A549 (cell line): ENCODE results near the gene LRRC17.

ENCODE experiments used
- CBX2 ChIP-seq: fragments of 200-600 bp; sonication (generic); IDR thresholded peaks from 2 replicates; pipeline ENCODE4 v1.6.1; 2016; ENCODE audit warnings: low read depth, mild to moderate bottlenecking, borderline replicate concordance
- CHD4 ChIP-seq: fragments of 200-600 bp; sonication (generic); IDR thresholded peaks from 2 replicates; pipeline ENCODE4 v1.6.1; 2016; ENCODE audit warnings: antibody characterized with exemption, mild to moderate bottlenecking, borderline replicate concordance
- EHMT2 ChIP-seq: fragments of 200-600 bp; sonication (generic); IDR thresholded peaks from 2 replicates; pipeline ENCODE4 v1.6.1; 2016; ENCODE audit warnings: antibody characterized with exemption, low read depth, mild to moderate bottlenecking, moderate library complexity
- MAX ChIP-seq: IDR thresholded peaks from 2 replicates; pipeline ENCODE4 v1.6.1; 2012
- NPAS2 ChIP-seq: fragments of 250-450 bp; sonication (Bioruptor Pico); IDR thresholded peaks from 2 replicates; pipeline ENCODE4 v1.8.0; 2022; ENCODE audit warnings: mild to moderate bottlenecking, moderate library complexity, borderline replicate concordance
- NR3C1 ChIP-seq: fragments of >200 bp; sonication (Bioruptor Twin); formaldehyde crosslinking; IDR thresholded peaks from 3 replicates; pipeline ENCODE4 v1.6.1; 2017
- POLR2A ChIP-seq: IDR thresholded peaks from 2 replicates; pipeline ENCODE4 v1.6.1; 2012; ENCODE audit warnings: mild to moderate bottlenecking, low read length
- POLR2AphosphoS2 ChIP-seq: conservative IDR thresholded peaks from 2 replicates; pipeline ENCODE4 v1.6.1; 2012; ENCODE audit warnings: low read length, improper control_type of control experiment, inconsistent platforms
- RCOR1 ChIP-seq: fragments of 150-350 bp; IDR thresholded peaks from 2 replicates; pipeline ENCODE4 v1.6.1; 2014; ENCODE audit warnings: antibody characterized with exemption, low read length, low read depth
- SREBF2 ChIP-seq: fragments of 450-650 bp; IDR thresholded peaks from 2 replicates; pipeline ENCODE4 v1.6.1; 2014; ENCODE audit warnings: mild to moderate bottlenecking, moderate library complexity
- TF ChIP-seq, protein P1 (sequence below): fragments of >200 bp; sonication (Bioruptor Twin); formaldehyde crosslinking; IDR thresholded peaks from 3 replicates; pipeline ENCODE4 v1.5.1; 2016

DNA sequence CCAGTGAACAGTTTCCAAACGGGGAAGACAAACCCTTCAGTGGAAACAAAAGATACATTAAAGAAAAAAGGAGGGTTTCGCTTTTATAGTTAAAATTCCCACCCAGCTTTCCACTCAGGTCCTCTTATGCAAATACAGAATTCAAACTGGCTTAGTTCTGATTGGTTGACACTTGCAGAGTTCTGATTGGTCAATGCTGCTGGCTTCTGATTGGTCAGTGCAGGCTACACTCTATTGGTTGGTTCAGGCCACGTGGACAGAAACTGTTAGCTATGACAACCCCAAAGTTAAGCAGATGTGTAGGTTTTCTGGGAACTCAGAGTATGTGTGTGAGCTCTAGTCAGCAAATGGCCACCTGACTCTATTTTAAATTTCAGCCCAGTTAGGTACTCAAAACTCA lies 81.8 kb downstream of the LRRC17 start:
- TF ChIP-seq, protein P1, sequence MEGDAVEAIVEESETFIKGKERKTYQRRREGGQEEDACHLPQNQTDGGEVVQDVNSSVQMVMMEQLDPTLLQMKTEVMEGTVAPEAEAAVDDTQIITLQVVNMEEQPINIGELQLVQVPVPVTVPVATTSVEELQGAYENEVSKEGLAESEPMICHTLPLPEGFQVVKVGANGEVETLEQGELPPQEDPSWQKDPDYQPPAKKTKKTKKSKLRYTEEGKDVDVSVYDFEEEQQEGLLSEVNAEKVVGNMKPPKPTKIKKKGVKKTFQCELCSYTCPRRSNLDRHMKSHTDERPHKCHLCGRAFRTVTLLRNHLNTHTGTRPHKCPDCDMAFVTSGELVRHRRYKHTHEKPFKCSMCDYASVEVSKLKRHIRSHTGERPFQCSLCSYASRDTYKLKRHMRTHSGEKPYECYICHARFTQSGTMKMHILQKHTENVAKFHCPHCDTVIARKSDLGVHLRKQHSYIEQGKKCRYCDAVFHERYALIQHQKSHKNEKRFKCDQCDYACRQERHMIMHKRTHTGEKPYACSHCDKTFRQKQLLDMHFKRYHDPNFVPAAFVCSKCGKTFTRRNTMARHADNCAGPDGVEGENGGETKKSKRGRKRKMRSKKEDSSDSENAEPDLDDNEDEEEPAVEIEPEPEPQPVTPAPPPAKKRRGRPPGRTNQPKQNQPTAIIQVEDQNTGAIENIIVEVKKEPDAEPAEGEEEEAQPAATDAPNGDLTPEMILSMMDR: no peak
- TF ChIP-seq POLR2A (no peak), RCOR1 (no peak), NR3C1 (no peak), POLR2AphosphoS2 (no peak), EHMT2 (no peak), CBX2 (no peak), MAX (no peak), SREBF2 (no peak), CHD4 (no peak), NPAS2 (no peak)
